HCT116 (cell line): Measurements from ENCODE around the gene TOMM34. TPM values are rescaled to one million over a fixed set of nuclear protein-coding genes. Genes with fewer than 3 reads are reported as not detected.

ENCODE experiments used
- ATAC-seq: fragments of 200-7000 bp; cut with Tn5 transposase; 2 replicates; pipeline ENCODE4 v1.9.1; 2020; ENCODE audit warnings: mild to moderate bottlenecking, moderate library complexity
- BruUV-seq: library from RNA; stranded (reverse); fragments of 400-500 nt; replicated peaks from 2 replicates; lab custom pipeline; 2021; lab: Mats Ljungman, UMichigan
- CTCF ChIA-PET: fragments of 300-600 bp; sonication (Branson Sonifier 250); formaldehyde crosslinking; loops from one replicate; lab custom pipeline; 2021; ENCODE audit warnings: antibody characterized with exemption; lab: Charles Lee
- POLR2A ChIA-PET: fragments of 300-600, 350-600 bp; sonication (Branson Sonifier 250); formaldehyde crosslinking; loops from one replicate; lab custom pipeline; 2021; ENCODE audit warnings: antibody characterized with exemption; lab: Charles Lee
- RAD21 ChIA-PET, 2 experiments: fragments of 300-600 bp; sonication (Branson Sonifier 250); formaldehyde crosslinking; loops; one replicate each; lab custom pipeline; 2023; ENCODE audit warnings: low total read pairs in 2 of 2; ENCODE audit not compliant: uncharacterized antibody in 2 of 2, unreplicated experiment in 2 of 2, low non-redundant PET in 1 of 2; lab: Charles Lee
- DNase-seq: peaks from one replicate; pipeline ENCODE4 v3.0.0-alpha.2; 2010; ENCODE audit warnings: low read depth, low spot score
- H2AFZ ChIP-seq: fragments of 200-600 bp; shearing (Covaris generic), sonication (generic); 2 replicates; pipeline ENCODE4 v1.6.1; 2017; ENCODE audit warnings: low read depth, mixed run types, mixed read lengths, antibody characterized with exemption, low read length; ENCODE audit not compliant: poor library complexity, severe bottlenecking
- H3K27ac ChIP-seq: 2 replicates; pipeline ENCODE4 v1.5.1; 2012; ENCODE audit warnings: low read depth, low read length
- H3K27me3 ChIP-seq: fragments of 200-600 bp; sonication (generic); 2 replicates; pipeline ENCODE4 v1.6.1; 2016; ENCODE audit warnings: mixed run types, low read length, mixed read lengths; ENCODE audit not compliant: insufficient read depth
- H3K36me3 ChIP-seq, 2 experiments: fragments of 200-500 bp in 1 of 2; fragments of 200-600 bp in 1 of 2; sonication (Bioruptor generic) in 1 of 2; sonication (generic) in 1 of 2; 2 replicates each; pipeline versions ENCODE4 v1.5.1 to v1.6.1; 2014 to 2016; ENCODE audit warnings: low read length in 2 of 2, inconsistent platforms in 1 of 2, mixed read lengths in 1 of 2, mixed run types in 1 of 2; ENCODE audit not compliant: insufficient read depth in 2 of 2, control insufficient read depth in 1 of 2
- H3K4me1 ChIP-seq, 2 experiments: fragments of 200-600 bp in 1 of 2; sonication (generic) in 1 of 2; 2 replicates each; pipeline versions ENCODE4 v1.5.1 to v1.6.1; 2012 to 2017; ENCODE audit warnings: low read length in 2 of 2, inconsistent platforms in 1 of 2, mild to moderate bottlenecking in 1 of 2, mixed read lengths in 1 of 2, mixed run types in 1 of 2, moderate library complexity in 1 of 2; ENCODE audit not compliant: insufficient read depth in 2 of 2, control insufficient read depth in 1 of 2
- H3K4me2 ChIP-seq: fragments of 200-600 bp; sonication (generic); 2 replicates; pipeline ENCODE4 v1.6.1; 2017; ENCODE audit warnings: mixed run types, low read length, mixed read lengths
- H3K4me3 ChIP-seq, 2 experiments: fragments of 200-600 bp in 1 of 2; sonication (generic) in 1 of 2; replicated peaks in 1 of 2; 2 replicates each; pipeline ENCODE4 v1.5.1; 2011 to 2016; ENCODE audit warnings: low read length in 2 of 2, control low read depth in 1 of 2, low read depth in 1 of 2, mild to moderate bottlenecking in 1 of 2, mixed read lengths in 1 of 2, mixed run types in 1 of 2
- H3K79me2 ChIP-seq: fragments of 200-600 bp; sonication (generic); 2 replicates; pipeline ENCODE4 v1.6.1; 2017; ENCODE audit warnings: mild to moderate bottlenecking, mixed run types, low read length, moderate library complexity, mixed read lengths; ENCODE audit not compliant: insufficient read depth
- H3K9ac ChIP-seq: fragments of 200-600 bp; sonication (generic); 2 replicates; pipeline ENCODE4 v1.6.1; 2016; ENCODE audit warnings: low read length, mixed read lengths
- H3K9me2 ChIP-seq: fragments of 200-600 bp; sonication (generic), shearing (Covaris generic); 2 replicates; pipeline ENCODE4 v1.6.1; 2017; ENCODE audit warnings: mixed run types, mild to moderate bottlenecking, moderate library complexity; ENCODE audit not compliant: insufficient read depth
- H3K9me3 ChIP-seq, 2 experiments: fragments of 200-500 bp in 1 of 2; fragments of 200-600 bp in 1 of 2; sonication (Bioruptor generic) in 1 of 2; sonication (generic) in 1 of 2; 2 replicates each; pipeline ENCODE4 v1.6.1; 2014 to 2017; ENCODE audit warnings: low read length in 2 of 2, mixed read lengths in 2 of 2, inconsistent platforms in 1 of 2, low read depth in 1 of 2, mild to moderate bottlenecking in 1 of 2, mixed run types in 1 of 2, moderate library complexity in 1 of 2; ENCODE audit not compliant: control insufficient read depth in 1 of 2, insufficient read depth in 1 of 2
- H4K20me1 ChIP-seq: fragments of 200-600 bp; sonication (generic), shearing (Covaris generic); 2 replicates; pipeline ENCODE4 v1.6.1; 2017; ENCODE audit warnings: mixed run types, mild to moderate bottlenecking, moderate library complexity; ENCODE audit not compliant: insufficient read depth
- ATF3 ChIP-seq: IDR thresholded peaks from 2 replicates; pipeline ENCODE4 v1.6.1; 2012
- CEBPB ChIP-seq: IDR thresholded peaks from 2 replicates; pipeline ENCODE4 v1.6.1; 2012; ENCODE audit warnings: low read depth
- CTCF ChIP-seq, 3 experiments: fragments of 200-600 bp in 1 of 3; sonication (generic) in 1 of 3; IDR thresholded peaks in 2 of 3; conservative IDR thresholded peaks in 1 of 3; 2 replicates each; pipeline ENCODE4 v1.5.1; 2012 to 2017; ENCODE audit warnings: low read depth in 2 of 3, low read length in 2 of 3, antibody characterized with exemption in 1 of 3, borderline replicate concordance in 1 of 3, control low read depth in 1 of 3, mild to moderate bottlenecking in 1 of 3, mixed read lengths in 1 of 3, mixed run types in 1 of 3, moderate library complexity in 1 of 3; ENCODE audit not compliant: insufficient read depth in 1 of 3
- EGR1 ChIP-seq: IDR thresholded peaks from 2 replicates; pipeline ENCODE4 v1.6.1; 2012; ENCODE audit warnings: low read depth
- EZH2 ChIP-seq: fragments of 200-600 bp; sonication (generic); IDR thresholded peaks from 2 replicates; pipeline ENCODE4 v1.6.1; 2017; ENCODE audit warnings: antibody characterized with exemption, mixed run types
- JUND ChIP-seq: IDR thresholded peaks from 2 replicates; pipeline ENCODE4 v1.6.1; 2012
- MAX ChIP-seq: IDR thresholded peaks from 2 replicates; pipeline ENCODE4 v1.6.1; 2012
- RAD21 ChIP-seq: IDR thresholded peaks from 2 replicates; pipeline ENCODE4 v1.6.1; 2012; ENCODE audit warnings: low read depth, mild to moderate bottlenecking
- SIN3A ChIP-seq: IDR thresholded peaks from 2 replicates; pipeline ENCODE4 v1.6.1; 2012; ENCODE audit warnings: low read depth
- SRF ChIP-seq: IDR thresholded peaks from 2 replicates; pipeline ENCODE4 v1.6.1; 2012; ENCODE audit warnings: low read depth
- TCF7L2 ChIP-seq: IDR thresholded peaks from 2 replicates; pipeline ENCODE4 v1.7.0; 2011; ENCODE audit warnings: borderline replicate concordance, inconsistent platforms; ENCODE audit not compliant: insufficient read depth, insufficient read length; ENCODE audit errors: extremely low read depth
- ZBTB33 ChIP-seq: IDR thresholded peaks from 2 replicates; pipeline ENCODE4 v1.6.1; 2011; ENCODE audit warnings: mild to moderate bottlenecking, low read length, moderate library complexity; ENCODE audit not compliant: insufficient replicate concordance; ENCODE audit errors: extremely low read depth
- ZFX ChIP-seq: fragments of 450-650 bp; IDR thresholded peaks from 2 replicates; pipeline ENCODE4 v1.6.1; 2017
- ZNF274 ChIP-seq: fragments of 200-500 bp; sonication (Bioruptor generic); IDR thresholded peaks from 2 replicates; pipeline ENCODE4 v1.6.1; 2014; ENCODE audit warnings: mild to moderate bottlenecking, low read depth, low read length, inconsistent platforms
- intact Hi-C: fragments of 100-400 bp; cut with micrococcal nuclease; formaldehyde crosslinking; loops from 2 replicates; pipeline ENCODE4 v1.10.0; 2022
- total RNA-seq: library from RNA; stranded (reverse); gene quantifications from one replicate; pipeline ENCODE4 v1.2.1, GENCODE V29; 2021; ENCODE audit not compliant: unreplicated experiment

TOMM34 gene
- total RNA-seq, 1 experiment from 2014 or later: 51.7 TPM

- POLR2A ChIA-PET: no interaction called here
- RAD21 ChIA-PET: no interaction called here
- Histone ChIP-seq H3K4me3 (no peak overlapping the region), H4K20me1 (no peaks in the 10 kb centered on the region), H3K27me3 (no peaks in the 10 kb centered on the region), H3K9me3 (no peaks in the 10 kb centered on the region), H3K9me2 (no peaks in the 10 kb centered on the region), H3K36me3 (peaks cover 29 to 31% of the 10 kb centered on the region in 2 experiments; a peak in 3 of 4 replicates), H3K79me2 (peaks cover 4% of the 10 kb centered on the region; the same call in 1 of the 2 replicates), H3K9ac (no peak overlapping the region), H3K27ac (no peak overlapping the region), H3K4me1 (no peaks in the 10 kb centered on the region), H3K4me2 (no peak overlapping the region), H2AFZ (no peak overlapping the region)
- intact Hi-C loops: no loop called here
- ATAC-seq (no peak), DNase-seq (no peak)
- CTCF ChIA-PET: no interaction called here
- TF ChIP-seq SRF (no peak), RAD21 (no peak), TCF7L2 (no peak), ZNF274 (no peak), MAX (no peak)
- BruUV-seq: no TSS peak
Observed at GRCh38 chr20:44918761-44919160, 41.4 kb downstream of the TOMM34 start.

- no peak overlapping the region for H3K27ac ChIP-seq
- peaks cover 30 to 32% of the 10 kb centered on the region in 2 experiments; a peak in 3 of 4 replicates for H3K36me3 ChIP-seq
- no peak overlapping the region for H3K4me3 ChIP-seq
- no peaks in the 10 kb centered on the region for H3K27me3 ChIP-seq
- H3K9me2 ChIP-seq: no peaks in the 10 kb centered on the region
- no peaks in the 10 kb centered on the region for H3K9me3 ChIP-seq
- intact Hi-C loops: no loop called here
- no peak overlapping the region for H3K4me2 ChIP-seq
- ChIA-PET POLR2A (no interaction called here), RAD21 (no interaction called here), CTCF (no interaction called here)
- DNase-seq (no peak), ATAC-seq (no peak)
- peaks cover 4% of the 10 kb centered on the region; the same call in 1 of the 2 replicates for H3K79me2 ChIP-seq
- H3K4me1 ChIP-seq: no peaks in the 10 kb centered on the region
- H3K9ac ChIP-seq: no peak overlapping the region
- H2AFZ ChIP-seq: no peak overlapping the region
- no TSS peak for BruUV-seq
- H4K20me1 ChIP-seq: no peaks in the 10 kb centered on the region
- TF ChIP-seq ATF3: no peak
- no peak for TF ChIP-seq EGR1
- no peak for TF ChIP-seq ZFX
- no peak for TF ChIP-seq SRF
- TF ChIP-seq SIN3A: no peak
- TF ChIP-seq JUND: no peak
- TF ChIP-seq CEBPB: no peak
- TF ChIP-seq TCF7L2: no peak
- TF ChIP-seq CTCF (IDR thresholded peaks at IDR 0.05 in 2 of 3, conservative IDR thresholded peaks at IDR 0.05 in 1 of 3; ENCODE audit: borderline replicate concordance in 1 of 3, insufficient read depth in 1 of 3, low read depth in 2 of 3, low read length in 2 of 3): no peak
- TF ChIP-seq EZH2: no peak
- no peak for TF ChIP-seq ZBTB33
Observed at GRCh38 chr20:44918342-44918741, 41.9 kb downstream of the TOMM34 start.
